ENCODE measurements around the gene PGM1.

DNA sequence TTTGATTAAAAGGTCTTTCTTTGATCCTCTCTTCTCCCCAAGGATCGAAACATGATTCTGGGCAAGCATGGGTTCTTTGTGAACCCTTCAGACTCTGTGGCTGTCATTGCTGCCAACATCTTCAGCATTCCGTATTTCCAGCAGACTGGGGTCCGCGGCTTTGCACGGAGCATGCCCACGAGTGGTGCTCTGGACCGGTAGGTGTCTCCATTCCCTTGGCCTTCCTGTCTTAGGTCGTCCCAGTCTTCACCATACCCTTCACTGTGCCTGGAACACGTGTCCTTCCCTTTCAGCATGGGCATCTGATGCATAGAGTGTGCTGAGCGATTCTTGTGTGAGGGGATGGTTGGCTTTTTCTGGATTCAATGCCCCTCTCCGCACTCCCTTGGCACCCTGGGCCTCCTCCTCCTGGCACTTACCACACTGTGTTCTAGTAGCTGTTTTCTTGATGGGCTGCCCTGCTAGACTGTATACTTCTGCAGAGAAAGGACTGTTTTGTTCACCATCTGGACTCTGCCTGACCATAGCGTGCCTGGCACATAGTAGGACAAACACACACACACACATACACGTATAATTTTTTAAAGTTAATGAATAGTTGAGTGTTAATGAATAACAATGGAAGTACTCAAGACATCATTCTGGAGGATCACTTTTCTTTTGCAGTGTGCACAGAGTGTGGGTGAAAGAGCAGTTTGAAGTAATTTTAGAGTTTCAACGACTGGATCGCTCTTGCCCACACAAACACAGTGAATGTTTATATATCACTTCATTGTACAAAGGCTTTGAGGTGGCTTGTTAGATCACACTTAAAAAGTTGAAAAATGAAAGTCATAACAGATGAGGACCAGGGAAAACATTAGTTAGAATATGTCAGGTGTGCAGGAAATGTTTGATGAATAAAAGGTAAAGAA, 43.2 kb downstream of the PGM1 start:
- TF ChIP-seq, protein P1, sequence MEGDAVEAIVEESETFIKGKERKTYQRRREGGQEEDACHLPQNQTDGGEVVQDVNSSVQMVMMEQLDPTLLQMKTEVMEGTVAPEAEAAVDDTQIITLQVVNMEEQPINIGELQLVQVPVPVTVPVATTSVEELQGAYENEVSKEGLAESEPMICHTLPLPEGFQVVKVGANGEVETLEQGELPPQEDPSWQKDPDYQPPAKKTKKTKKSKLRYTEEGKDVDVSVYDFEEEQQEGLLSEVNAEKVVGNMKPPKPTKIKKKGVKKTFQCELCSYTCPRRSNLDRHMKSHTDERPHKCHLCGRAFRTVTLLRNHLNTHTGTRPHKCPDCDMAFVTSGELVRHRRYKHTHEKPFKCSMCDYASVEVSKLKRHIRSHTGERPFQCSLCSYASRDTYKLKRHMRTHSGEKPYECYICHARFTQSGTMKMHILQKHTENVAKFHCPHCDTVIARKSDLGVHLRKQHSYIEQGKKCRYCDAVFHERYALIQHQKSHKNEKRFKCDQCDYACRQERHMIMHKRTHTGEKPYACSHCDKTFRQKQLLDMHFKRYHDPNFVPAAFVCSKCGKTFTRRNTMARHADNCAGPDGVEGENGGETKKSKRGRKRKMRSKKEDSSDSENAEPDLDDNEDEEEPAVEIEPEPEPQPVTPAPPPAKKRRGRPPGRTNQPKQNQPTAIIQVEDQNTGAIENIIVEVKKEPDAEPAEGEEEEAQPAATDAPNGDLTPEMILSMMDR (IDR thresholded peaks at IDR 0.05 in 8 of 11, conservative IDR thresholded peaks at IDR 0.05 in 3 of 11) = no peak
- TF ChIP-seq POLR2A (IDR thresholded peaks at IDR 0.05) = no peak

Data from spleen (tissue), 7 donors.